GM08714 (cell line): Measurements from ENCODE around the gene PSMB7.

Experiments
- H3K4me3 ChIP-seq: fragments of 200-500 bp; sonication (Bioruptor generic); 2 replicates; pipeline ENCODE4 v1.5.1; 2014; ENCODE audit warnings: mild to moderate bottlenecking, low read length, inconsistent platforms
- ZNF274 ChIP-seq: IDR thresholded peaks from 2 replicates; pipeline ENCODE4 v1.6.1; 2012; ENCODE audit warnings: mild to moderate bottlenecking, low read depth, low read length

Gene PSMB7

GRCh38 chr9:124355941-124356744, 59.1 kb downstream of the PSMB7 start:
- no peak overlapping the region for H3K4me3 ChIP-seq

GRCh38 chr9:124355039-124355940, 60.0 kb downstream of the PSMB7 start:
- no peak overlapping the region for H3K4me3 ChIP-seq
- TF ChIP-seq ZNF274: no peak

More at GRCh38 chr9:124355941-124356744, 59.1 kb downstream of the PSMB7 start:
- no peak for TF ChIP-seq ZNF274

- no peak overlapping the region for H3K4me3 ChIP-seq
Observed at GRCh38 chr9:124354346-124355038, 60.8 kb downstream of the PSMB7 start.

GRCh38 chr9:124353811-124354274, 61.4 kb downstream of the PSMB7 start:
- no peak overlapping the region for H3K4me3 ChIP-seq
- no peak for TF ChIP-seq ZNF274

More at GRCh38 chr9:124354346-124355038, 60.8 kb downstream of the PSMB7 start:
- TF ChIP-seq ZNF274: no peak

GRCh38 chr9:124353166-124353768, 62.0 kb downstream of the PSMB7 start:
- no peak for TF ChIP-seq ZNF274

GRCh38 chr9:124352616-124353015, 62.6 kb downstream of the PSMB7 start:
- no peak overlapping the region for H3K4me3 ChIP-seq
- no peak for TF ChIP-seq ZNF274

More at GRCh38 chr9:124353166-124353768, 62.0 kb downstream of the PSMB7 start:
- no peak overlapping the region for H3K4me3 ChIP-seq

GRCh38 chr9:124351672-124352468, 63.4 kb downstream of the PSMB7 start:
- H3K4me3 ChIP-seq: no peak overlapping the region
- TF ChIP-seq ZNF274: no peak

GRCh38 chr9:124350494-124351263, 64.6 kb downstream of the PSMB7 start:
- no peak overlapping the region for H3K4me3 ChIP-seq
- no peak for TF ChIP-seq ZNF274

- TF ChIP-seq ZNF274: no peak
Observed at GRCh38 chr9:124349675-124350493, 65.4 kb downstream of the PSMB7 start.

GRCh38 chr9:124349267-124349666, 66.0 kb downstream of the PSMB7 start:
- no peak overlapping the region for H3K4me3 ChIP-seq
- TF ChIP-seq ZNF274: no peak

More at GRCh38 chr9:124349675-124350493, 65.4 kb downstream of the PSMB7 start:
- H3K4me3 ChIP-seq: no peak overlapping the region

- H3K4me3 ChIP-seq: no peak overlapping the region
- no peak for TF ChIP-seq ZNF274
Observed at GRCh38 chr9:124348831-124349230, 66.4 kb downstream of the PSMB7 start.
